ENCODE data around the gene IKZF3.

Gene IKZF3

DNA sequence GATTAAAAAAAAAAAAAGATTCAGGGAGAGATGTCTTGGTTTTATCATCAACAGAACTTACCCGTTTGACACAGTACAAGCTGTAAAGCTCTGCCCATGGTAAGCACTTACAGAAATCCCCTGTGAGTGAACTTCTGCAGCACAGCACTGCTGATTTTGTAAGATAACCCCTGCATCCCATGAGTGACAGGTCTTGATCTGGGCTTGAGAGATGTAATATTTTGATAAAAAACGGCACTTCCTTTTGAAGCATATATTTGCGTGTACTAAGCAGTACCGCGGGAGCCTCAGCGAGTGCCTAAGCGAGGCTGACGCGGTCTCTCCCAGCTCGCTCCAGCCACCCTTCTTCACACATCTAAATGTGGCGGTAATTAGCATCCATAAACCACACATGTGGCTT is 50.5 kb downstream of the IKZF3 start:
- Histone ChIP-seq H3K9me3 (ENCODE audit: insufficient read depth, low read depth, low read length) (no peaks in the 10 kb centered on the region), H4K20me1 (ENCODE audit: insufficient read depth, low read length, poor library complexity, severe bottlenecking) (no peaks in the 10 kb centered on the region), H3K27me3 (ENCODE audit: insufficient read depth, low read length, poor library complexity, severe bottlenecking) (no peaks in the 10 kb centered on the region), H3K36me3 (ENCODE audit: insufficient read depth, low read length) (no peaks in the 10 kb centered on the region), H3F3A (ENCODE audit: low read depth) (no peaks in the 10 kb centered on the region), H3K4me2 (ENCODE audit: low read depth, low read length, poor library complexity, severe bottlenecking) (peak overlapping the region; percentile 45), H2AFZ (ENCODE audit: low read length) (peak overlapping the region; percentile 0), H3K4me3 (ENCODE audit: low read length, poor library complexity, severe bottlenecking) (peak overlapping the region; percentile 52), H3K9ac (ENCODE audit: low read depth, low read length, poor library complexity, severe bottlenecking) (peak overlapping the region; percentile 0), H3K4me1 (ENCODE audit: insufficient read depth, low read length, poor library complexity, severe bottlenecking) (peaks cover 14% of the 10 kb centered on the region), H3K9me2 (replicated peaks; ENCODE audit: low read depth, low read length) (no peaks in the 10 kb centered on the region), H3K79me2 (ENCODE audit: insufficient read depth, low read length) (no peaks in the 10 kb centered on the region)
- no peak for TF ChIP-seq EZH2phosphoT487 (IDR thresholded peaks at IDR 0.05; ENCODE audit: borderline replicate concordance)
- TF ChIP-seq, protein P1, sequence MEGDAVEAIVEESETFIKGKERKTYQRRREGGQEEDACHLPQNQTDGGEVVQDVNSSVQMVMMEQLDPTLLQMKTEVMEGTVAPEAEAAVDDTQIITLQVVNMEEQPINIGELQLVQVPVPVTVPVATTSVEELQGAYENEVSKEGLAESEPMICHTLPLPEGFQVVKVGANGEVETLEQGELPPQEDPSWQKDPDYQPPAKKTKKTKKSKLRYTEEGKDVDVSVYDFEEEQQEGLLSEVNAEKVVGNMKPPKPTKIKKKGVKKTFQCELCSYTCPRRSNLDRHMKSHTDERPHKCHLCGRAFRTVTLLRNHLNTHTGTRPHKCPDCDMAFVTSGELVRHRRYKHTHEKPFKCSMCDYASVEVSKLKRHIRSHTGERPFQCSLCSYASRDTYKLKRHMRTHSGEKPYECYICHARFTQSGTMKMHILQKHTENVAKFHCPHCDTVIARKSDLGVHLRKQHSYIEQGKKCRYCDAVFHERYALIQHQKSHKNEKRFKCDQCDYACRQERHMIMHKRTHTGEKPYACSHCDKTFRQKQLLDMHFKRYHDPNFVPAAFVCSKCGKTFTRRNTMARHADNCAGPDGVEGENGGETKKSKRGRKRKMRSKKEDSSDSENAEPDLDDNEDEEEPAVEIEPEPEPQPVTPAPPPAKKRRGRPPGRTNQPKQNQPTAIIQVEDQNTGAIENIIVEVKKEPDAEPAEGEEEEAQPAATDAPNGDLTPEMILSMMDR (conservative IDR thresholded peaks at IDR 0.05; ENCODE audit: low read length) = no peak

GRCh38 chr17:39812466-39812865 is 51.6 kb downstream of the IKZF3 start:
- Histone ChIP-seq H3F3A (ENCODE audit: low read depth) (no peaks in the 10 kb centered on the region), H3K4me3 (ENCODE audit: low read length, poor library complexity, severe bottlenecking) (no peak overlapping the region), H3K27me3 (ENCODE audit: insufficient read depth, low read length, poor library complexity, severe bottlenecking) (no peaks in the 10 kb centered on the region), H3K9me2 (replicated peaks; ENCODE audit: low read depth, low read length) (no peaks in the 10 kb centered on the region), H3K9me3 (ENCODE audit: insufficient read depth, low read depth, low read length) (no peaks in the 10 kb centered on the region), H3K4me2 (ENCODE audit: low read depth, low read length, poor library complexity, severe bottlenecking) (no peak overlapping the region), H3K9ac (ENCODE audit: low read depth, low read length, poor library complexity, severe bottlenecking) (no peak overlapping the region), H3K79me2 (ENCODE audit: insufficient read depth, low read length) (no peaks in the 10 kb centered on the region), H3K36me3 (ENCODE audit: insufficient read depth, low read length) (no peaks in the 10 kb centered on the region), H2AFZ (ENCODE audit: low read length) (no peak overlapping the region), H4K20me1 (ENCODE audit: insufficient read depth, low read length, poor library complexity, severe bottlenecking) (no peaks in the 10 kb centered on the region), H3K4me1 (ENCODE audit: insufficient read depth, low read length, poor library complexity, severe bottlenecking) (peaks cover 14% of the 10 kb centered on the region)
- TF ChIP-seq, protein P1 (conservative IDR thresholded peaks at IDR 0.05; ENCODE audit: low read length) = no peak
- TF ChIP-seq EZH2phosphoT487 (IDR thresholded peaks at IDR 0.05; ENCODE audit: borderline replicate concordance) = no peak

DNA sequence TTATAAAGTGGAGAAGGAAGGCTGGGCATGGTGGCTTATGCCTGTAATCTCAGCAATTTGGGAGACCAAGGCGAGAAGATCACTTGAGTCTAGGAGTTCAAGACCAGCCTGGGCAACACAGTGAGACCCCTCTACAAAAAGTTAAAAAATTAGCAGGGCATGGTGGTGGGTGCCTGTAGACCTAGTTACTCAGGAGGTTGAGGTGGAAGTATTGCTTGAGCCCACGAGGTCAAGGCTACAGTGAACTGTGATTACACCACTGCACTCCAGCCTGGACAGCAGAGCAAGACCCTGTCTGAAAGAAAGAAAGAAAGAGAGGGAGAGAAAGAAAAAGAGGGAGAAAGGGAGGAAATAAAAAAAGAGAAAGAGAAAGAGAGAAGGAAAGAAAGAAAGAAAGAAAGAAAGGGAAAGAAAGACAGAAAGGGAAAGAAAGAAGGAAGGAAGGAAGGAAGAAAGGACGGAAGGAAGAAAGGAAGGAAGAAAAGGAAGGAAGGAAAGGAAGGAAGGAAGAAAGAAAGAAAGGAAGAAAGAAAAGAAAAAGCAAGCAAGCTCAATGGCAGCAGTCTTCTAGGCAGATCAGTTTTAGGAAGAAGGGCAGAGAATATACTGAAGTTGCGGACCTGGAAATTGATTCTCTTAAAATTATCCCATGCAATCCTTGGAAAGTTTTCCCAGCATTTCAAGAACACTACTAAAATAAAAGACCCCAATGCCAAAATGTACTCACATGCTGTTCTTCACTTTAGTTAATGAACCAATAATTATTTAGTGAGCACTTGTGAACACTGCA is 53.0 kb downstream of the IKZF3 start:
- no peak overlapping the region for H2AFZ ChIP-seq (ENCODE audit: low read length)
- H3K9me3 ChIP-seq (ENCODE audit: insufficient read depth, low read depth, low read length) = no peaks in the 10 kb centered on the region
- no peak overlapping the region for H3K9ac ChIP-seq (ENCODE audit: low read depth, low read length, poor library complexity, severe bottlenecking)
- peaks cover 14% of the 10 kb centered on the region for H3K4me1 ChIP-seq (ENCODE audit: insufficient read depth, low read length, poor library complexity, severe bottlenecking)
- no peaks in the 10 kb centered on the region for H4K20me1 ChIP-seq (ENCODE audit: insufficient read depth, low read length, poor library complexity, severe bottlenecking)
- H3K4me3 ChIP-seq (ENCODE audit: low read length, poor library complexity, severe bottlenecking) = no peak overlapping the region
- no peaks in the 10 kb centered on the region for H3K27me3 ChIP-seq (ENCODE audit: insufficient read depth, low read length, poor library complexity, severe bottlenecking)
- H3K36me3 ChIP-seq (ENCODE audit: insufficient read depth, low read length) = no peaks in the 10 kb centered on the region
- H3K4me2 ChIP-seq (ENCODE audit: low read depth, low read length, poor library complexity, severe bottlenecking) = no peak overlapping the region
- H3K9me2 ChIP-seq (replicated peaks; ENCODE audit: low read depth, low read length) = no peaks in the 10 kb centered on the region
- TF ChIP-seq EZH2phosphoT487 (IDR thresholded peaks at IDR 0.05; ENCODE audit: borderline replicate concordance) = no peak
- TF ChIP-seq, protein P1 (conservative IDR thresholded peaks at IDR 0.05; ENCODE audit: low read length) = no peak
- H3F3A ChIP-seq (ENCODE audit: low read depth) = no peaks in the 10 kb centered on the region
- H3K79me2 ChIP-seq (ENCODE audit: insufficient read depth, low read length) = no peaks in the 10 kb centered on the region

Measured in Loucy (cell line).